SIG-M5 (cell line): Measurements from ENCODE around the gene GLP2R.
"Not testable (repeated sequence)": the region's sequence is repeated elsewhere in the genome, so short reads cannot be mapped to it uniquely, and the experiment has no call there.

Experiments
- DNase-seq: peaks from one replicate; lab custom pipeline; 2025; lab: John Stamatoyannopoulos, UW

The GLP2R gene

GRCh38 chr17:9899280-9900043, 73.7 kb downstream of the GLP2R start:
- DNase-seq = no peak

- DNase-seq = no peak
Observed at GRCh38 chr17:9900044-9900594, 74.4 kb downstream of the GLP2R start.

- no peak for DNase-seq
Observed at GRCh38 chr17:9900784-9901183, 75.1 kb downstream of the GLP2R start.

GRCh38 chr17:9902120-9902519, 76.4 kb downstream of the GLP2R start:
- DNase-seq = no peak

- DNase-seq = no peak
Observed at GRCh38 chr17:9904277-9905077, 78.8 kb downstream of the GLP2R start.

- no peak for DNase-seq
Observed at GRCh38 chr17:9905078-9905415, 79.3 kb downstream of the GLP2R start, which contains the start of gene RCVRN. Gene RCVRN (minus strand): TSS chr17:9905271. CDS start chr17:9905180, 91 bp downstream.

GRCh38 chr17:9905902-9906301, 80.2 kb downstream of the GLP2R start:
- no peak for DNase-seq

- DNase-seq = no peak
Observed at GRCh38 chr17:9906616-9907015, 80.9 kb downstream of the GLP2R start.

GRCh38 chr17:9907131-9907530, 81.4 kb downstream of the GLP2R start:
- no peak for DNase-seq

GRCh38 chr17:9907883-9908648, 82.3 kb downstream of the GLP2R start:
- DNase-seq = no peak

- DNase-seq = no peak
Observed at GRCh38 chr17:9908649-9909042, 82.9 kb downstream of the GLP2R start.

GRCh38 chr17:9911089-9911488, 85.4 kb downstream of the GLP2R start:
- DNase-seq = no peak

- DNase-seq = no peak
Observed at GRCh38 chr17:9912121-9913099, 86.7 kb downstream of the GLP2R start.

GRCh38 chr17:9913476-9913875, 87.8 kb downstream of the GLP2R start:
- no peak for DNase-seq

- DNase-seq = no peak
Observed at GRCh38 chr17:9916108-9916507, 90.4 kb downstream of the GLP2R start.

GRCh38 chr17:9917131-9917530, 91.4 kb downstream of the GLP2R start:
- DNase-seq = no peak

GRCh38 chr17:9917801-9918200, 92.1 kb downstream of the GLP2R start:
- DNase-seq = no peak

GRCh38 chr17:9918352-9918751, 92.6 kb downstream of the GLP2R start:
- no peak for DNase-seq

- DNase-seq = no peak
Observed at GRCh38 chr17:9918804-9919352, 93.2 kb downstream of the GLP2R start.

- not testable (repeated sequence) for DNase-seq
Observed at GRCh38 chr17:9921216-9921615, 95.5 kb downstream of the GLP2R start.
